ENCODE measurements around the gene TRAPPC2L. TPM values are rescaled to one million over a fixed set of nuclear protein-coding genes. Genes with fewer than 3 reads are reported as not detected.
"Not testable (repeated sequence)": the region's sequence is repeated elsewhere in the genome, so short reads cannot be mapped to it uniquely, and the experiment has no call there.

The TRAPPC2L gene
- total RNA-seq, 1 donor from 2014 or later: 61.0 TPM

- no peak for ATAC-seq
These were observed 37.8 kb upstream of the TRAPPC2L start for GRCh38 chr16:88819126-88819525.

- ATAC-seq: no peak
These were observed 36.4 kb upstream of the TRAPPC2L start for GRCh38 chr16:88820385-88821025.

DNA sequence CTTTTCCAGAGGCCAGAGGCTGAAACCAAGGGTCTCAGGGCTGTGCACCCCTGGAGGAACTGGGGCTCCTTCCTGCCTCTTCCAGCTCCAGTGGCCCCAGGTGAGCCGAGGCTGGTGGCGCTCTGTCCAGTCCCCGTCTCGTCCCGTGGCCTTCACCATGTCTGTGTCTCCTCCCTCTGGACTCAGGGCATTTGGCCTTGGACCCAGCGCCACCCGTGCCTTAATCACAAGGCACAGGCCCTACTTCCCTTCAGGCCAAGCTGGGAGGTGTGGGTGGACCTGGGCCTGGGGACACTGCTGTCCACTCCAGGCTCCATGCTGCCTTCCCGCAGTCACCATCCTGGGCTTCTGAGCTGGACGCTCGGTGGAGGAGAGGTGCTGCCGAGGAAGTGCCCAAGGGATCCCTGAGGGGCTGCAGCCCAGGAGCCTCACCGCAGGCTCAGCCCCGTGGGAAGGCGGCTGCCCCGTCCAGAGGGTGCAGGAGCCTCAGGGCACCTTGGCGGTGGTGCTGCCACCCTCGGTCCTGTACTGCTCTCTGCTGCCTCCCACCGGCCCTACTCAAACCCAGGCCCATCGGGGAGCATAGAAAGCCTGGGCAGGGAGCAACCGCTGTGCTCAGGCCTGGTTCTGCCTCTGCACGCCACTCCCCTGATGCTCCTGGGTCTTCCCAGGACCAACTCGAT is 35.6 kb upstream of the TRAPPC2L start:
- ATAC-seq: no peak

GRCh38 chr16:88822281-88823040 is 34.5 kb upstream of the TRAPPC2L start:
- ATAC-seq: no peak

DNA sequence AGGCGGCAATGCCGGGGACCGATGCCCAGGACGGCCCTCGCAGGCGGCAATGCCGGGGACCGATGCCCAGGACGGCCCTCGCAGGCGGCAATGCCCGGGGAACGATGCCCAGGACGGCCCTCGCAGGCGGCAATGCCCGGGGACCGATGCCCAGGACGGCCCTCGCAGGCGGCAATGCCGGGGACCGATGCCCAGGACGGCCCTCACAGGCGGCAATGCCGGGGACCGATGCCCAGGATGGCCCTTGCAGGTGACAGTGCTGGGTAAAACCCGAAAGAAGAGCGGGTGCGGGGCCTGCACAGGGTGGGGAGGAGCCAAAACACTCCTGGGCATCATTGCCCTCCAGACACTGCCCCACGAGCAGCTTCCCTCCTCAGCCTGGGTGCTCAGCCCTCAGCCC is 33.3 kb upstream of the TRAPPC2L start:
- ATAC-seq: not testable (repeated sequence)

- ATAC-seq: no peak
These were observed 32.5 kb upstream of the TRAPPC2L start for GRCh38 chr16:88824256-88825077.

DNA sequence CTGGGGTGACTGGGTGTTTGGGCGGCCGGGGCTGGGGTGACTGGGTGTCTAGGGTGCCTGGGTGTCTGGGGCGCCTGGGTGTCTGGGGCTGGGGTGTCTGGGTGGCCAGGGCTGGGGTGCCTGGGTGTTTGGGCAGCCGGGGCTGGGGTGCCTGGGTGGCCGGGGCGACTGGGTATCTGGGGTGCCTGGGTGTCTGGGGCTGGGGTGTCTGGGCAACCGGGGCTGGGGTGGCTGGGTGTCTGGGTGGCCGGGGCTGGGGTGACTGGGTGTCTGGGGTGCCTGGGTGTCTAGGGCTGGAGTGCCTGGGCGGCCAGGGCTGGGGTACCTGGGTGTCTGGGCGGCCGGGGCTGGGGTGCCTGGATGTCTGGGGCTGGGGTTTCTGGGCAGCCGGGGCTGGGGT is 31.8 kb upstream of the TRAPPC2L start:
- ATAC-seq: no peak

DNA sequence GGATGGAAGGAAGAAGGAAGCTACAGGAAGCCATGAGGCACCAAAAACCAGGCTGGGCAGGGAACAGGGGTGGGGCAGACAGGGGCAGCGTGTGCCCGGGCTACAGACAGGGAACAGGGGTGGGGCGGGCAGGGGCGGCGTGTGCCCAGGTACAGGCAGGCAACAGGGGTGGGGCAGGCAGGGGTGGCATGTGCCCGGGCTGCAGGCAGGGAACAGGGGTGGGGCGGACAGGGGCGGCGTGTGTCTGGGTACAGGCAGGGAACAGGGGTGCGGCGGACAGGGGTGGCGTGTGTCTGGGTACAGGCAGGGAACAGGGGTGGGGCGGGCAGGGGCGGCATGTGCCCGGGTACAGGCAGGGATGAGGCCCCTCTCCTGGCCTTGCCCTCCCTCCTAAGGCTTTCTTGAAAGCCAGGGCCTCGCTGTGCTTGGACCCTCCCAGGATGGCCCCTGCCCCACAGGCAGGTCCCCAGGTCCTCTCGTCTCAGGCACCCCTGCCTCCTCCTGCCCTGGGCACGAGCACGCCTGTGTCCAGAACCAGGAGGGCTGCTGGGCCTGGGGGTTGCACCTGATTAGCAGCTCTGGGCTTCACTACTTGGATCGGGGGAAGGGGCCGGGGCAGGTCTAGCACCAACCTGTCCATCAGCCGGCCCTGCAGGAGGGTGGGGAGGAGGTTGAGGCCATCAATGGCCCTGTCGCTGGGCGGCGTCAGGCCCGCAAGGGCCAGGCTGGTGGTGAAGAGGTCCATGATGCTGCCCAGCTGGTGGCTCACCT is 30.7 kb upstream of the TRAPPC2L start:
- peak; percentile 87 for ATAC-seq

- no peak for ATAC-seq
These were observed 29.2 kb upstream of the TRAPPC2L start for GRCh38 chr16:88827727-88828126.

DNA sequence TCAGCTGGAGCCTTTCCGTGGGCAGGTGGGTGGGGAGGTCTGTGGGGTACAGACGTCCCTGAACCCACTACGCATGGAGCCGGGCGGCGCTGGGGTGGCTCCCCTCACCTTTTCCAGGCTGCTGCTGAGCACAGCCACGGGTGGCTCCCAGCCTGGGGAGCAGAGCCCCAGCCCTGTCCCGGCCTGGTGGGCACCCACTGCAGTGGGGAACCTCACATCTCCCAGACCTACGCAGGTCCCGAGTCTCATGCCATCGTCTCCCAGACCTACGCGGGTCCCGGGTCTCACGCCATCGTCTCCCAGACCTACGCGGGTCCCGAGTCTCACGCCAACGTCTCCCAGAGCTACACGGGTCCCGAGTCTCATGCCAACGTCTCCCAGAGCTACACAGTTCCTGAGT is 28.2 kb upstream of the TRAPPC2L start:
- ATAC-seq: no peak

- ATAC-seq: no peak
These were observed 26.7 kb upstream of the TRAPPC2L start for GRCh38 chr16:88830258-88830657.

- no peak for ATAC-seq
These were observed 26.1 kb upstream of the TRAPPC2L start for GRCh38 chr16:88830783-88831182.

- ATAC-seq: peak; percentile 45
These were observed 25.1 kb upstream of the TRAPPC2L start for GRCh38 chr16:88831838-88832237.

GRCh38 chr16:88833086-88833485 is 23.8 kb upstream of the TRAPPC2L start:
- no peak for ATAC-seq

- ATAC-seq: no peak
These were observed 22.3 kb upstream of the TRAPPC2L start for GRCh38 chr16:88834670-88835069.

GRCh38 chr16:88835383-88835782 is 21.5 kb upstream of the TRAPPC2L start:
- no peak for ATAC-seq

- no peak for ATAC-seq
These were observed 21.1 kb upstream of the TRAPPC2L start for GRCh38 chr16:88835818-88836217.

DNA sequence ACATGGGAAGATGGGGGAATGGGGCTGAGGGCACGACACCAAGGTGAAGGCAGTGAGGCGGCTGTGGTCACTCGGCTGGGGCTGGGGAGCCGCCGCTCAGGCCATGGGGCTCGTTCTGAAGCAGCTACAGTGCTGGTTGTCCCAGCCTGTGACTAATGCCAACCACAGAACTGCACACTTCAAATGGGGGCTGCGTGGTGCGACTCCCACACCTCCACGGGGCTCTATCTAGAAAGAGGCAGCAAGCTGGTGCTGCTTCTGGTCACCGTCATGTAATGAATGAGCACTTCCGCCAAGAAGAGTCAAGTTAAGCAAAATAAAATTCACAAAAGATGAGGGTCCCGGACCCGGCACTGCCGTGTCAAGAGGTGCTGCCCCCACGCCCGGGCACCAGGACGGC is 20.1 kb upstream of the TRAPPC2L start:
- no peak for ATAC-seq

DNA sequence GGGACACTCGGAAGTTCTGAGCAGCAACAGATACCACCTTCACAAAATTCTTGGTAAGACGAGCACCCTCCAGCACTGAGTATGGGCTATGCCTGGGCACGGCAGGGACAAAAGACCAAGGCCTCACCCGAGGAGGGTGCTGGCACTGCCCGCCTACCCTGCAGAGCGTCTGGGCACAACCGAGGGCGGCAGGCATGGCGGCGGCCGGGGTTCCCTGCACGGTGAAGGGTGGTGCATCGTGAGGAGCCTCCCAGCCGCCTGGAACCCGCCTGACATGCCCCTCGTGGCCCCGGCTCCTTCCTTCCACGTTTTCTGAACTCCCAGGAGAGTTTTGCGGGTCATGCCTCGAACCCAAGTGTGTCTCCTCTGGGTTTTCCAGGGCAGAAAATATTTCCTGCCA is 19.1 kb upstream of the TRAPPC2L start:
- no peak for ATAC-seq

GRCh38 chr16:88838566-88838965 is 18.4 kb upstream of the TRAPPC2L start:
- no peak for ATAC-seq

- ATAC-seq: no peak
These were observed 17.8 kb upstream of the TRAPPC2L start for GRCh38 chr16:88839026-88839529.

Data from esophagus mucosa (tissue), 1 donor.